K562 (cell line): ENCODE measurements around the gene HOXC5. TPM values are rescaled to one million over a fixed set of nuclear protein-coding genes. Genes with fewer than 3 reads are reported as not detected.

Experiments used
- EP300 ChIP-seq: IDR thresholded peaks from 2 replicates; pipeline ENCODE4 v1.6.1; 2012; ENCODE audit warnings: low read length, improper control_type of control experiment
- ESRRA ChIP-seq: fragments of 450-650 bp; IDR thresholded peaks from 2 replicates; pipeline ENCODE4 v1.6.1; 2014; ENCODE audit warnings: low read depth, mild to moderate bottlenecking, moderate library complexity, borderline replicate concordance
- KAT2B ChIP-seq: IDR thresholded peaks from one replicate; pipeline ENCODE4 v1.6.1; 2012; ENCODE audit warnings: low read depth, mild to moderate bottlenecking, control low read depth, inconsistent platforms, low read length, moderate library complexity
- KAT7 ChIP-seq: sonication (generic); formaldehyde crosslinking; IDR thresholded peaks from 2 replicates; pipeline ENCODE4 v1.8.0; 2022; ENCODE audit warnings: missing genetic modification reagents, mild to moderate bottlenecking, borderline replicate concordance
- L3MBTL2 ChIP-seq: fragments of 450-650 bp; IDR thresholded peaks from 2 replicates; pipeline ENCODE4 v1.6.1; 2016; ENCODE audit warnings: mild to moderate bottlenecking, moderate library complexity
- NR2C1 ChIP-seq, 2 experiments: fragments of 450-650 bp; IDR thresholded peaks; 2 replicates each; pipeline ENCODE4 v1.6.1; 2017; ENCODE audit warnings: mild to moderate bottlenecking in 2 of 2, antibody characterized with exemption in 1 of 2, inconsistent platforms in 1 of 2, missing compliant biosample characterization in 1 of 2, missing genetic modification characterization in 1 of 2
- NR2C2 ChIP-seq, 2 experiments: fragments of 200-800 bp in 1 of 2; sonication (Bioruptor generic) in 1 of 2; sonication (generic) in 1 of 2; formaldehyde crosslinking in 1 of 2; IDR thresholded peaks; 2 replicates each; pipeline versions ENCODE4 v1.6.1 to v1.8.0; 2016 to 2022; ENCODE audit warnings: mild to moderate bottlenecking in 1 of 2, missing compliant biosample characterization in 1 of 2, missing genetic modification characterization in 1 of 2, missing genetic modification reagents in 1 of 2
- PCBP1 ChIP-seq: fragments of 200-400 bp; formaldehyde crosslinking; IDR thresholded peaks from 2 replicates; pipeline ENCODE4 v1.6.1; 2018; ENCODE audit warnings: mild to moderate bottlenecking, low read depth, low read length; ENCODE audit not compliant: poor library complexity, severe bottlenecking
- RAD51 ChIP-seq: fragments of 450-650 bp; IDR thresholded peaks from 2 replicates; pipeline ENCODE4 v1.7.1; 2016; ENCODE audit warnings: low read depth, mild to moderate bottlenecking, borderline replicate concordance
- SREBF1 ChIP-seq: fragments of 150-350 bp; IDR thresholded peaks from 2 replicates; pipeline ENCODE4 v1.6.1; 2014; ENCODE audit warnings: antibody characterized with exemption, low read depth, low read length, borderline replicate concordance
- STAG1 ChIP-seq: sonication (generic); formaldehyde crosslinking; IDR thresholded peaks from 2 replicates; pipeline ENCODE4 v1.5.0; 2020; ENCODE audit warnings: missing genetic modification reagents, borderline replicate concordance
- TCF3 ChIP-seq: sonication (generic); formaldehyde crosslinking; IDR thresholded peaks from 2 replicates; pipeline ENCODE4 v1.4.0; 2020; ENCODE audit warnings: mild to moderate bottlenecking, missing genetic modification reagents
- YY1 ChIP-seq, 3 experiments: IDR thresholded peaks; 2 replicates each; pipeline ENCODE4 v1.6.1; 2011; ENCODE audit warnings: low read length in 2 of 3, mild to moderate bottlenecking in 2 of 3, moderate library complexity in 2 of 3, borderline replicate concordance in 1 of 3, control low read depth in 1 of 3, low read depth in 1 of 3; ENCODE audit not compliant: insufficient read depth in 3 of 3, insufficient replicate concordance in 2 of 3, control insufficient read depth in 1 of 3, insufficient read length in 1 of 3; ENCODE audit errors: extremely low read depth in 1 of 3
- ZFP30 ChIP-seq: fragments of 250-450 bp; sonication (Bioruptor Pico); IDR thresholded peaks from 2 replicates; pipeline ENCODE4 v1.8.0; 2022; ENCODE audit warnings: moderate library complexity, mild to moderate bottlenecking, inconsistent platforms, borderline replicate concordance
- ZFX ChIP-seq: sonication (generic); formaldehyde crosslinking; IDR thresholded peaks from 2 replicates; pipeline ENCODE4 v1.8.0; 2022; ENCODE audit warnings: mild to moderate bottlenecking, missing genetic modification reagents, moderate library complexity
- ZKSCAN8 ChIP-seq: fragments of 200-800 bp; sonication (Bioruptor generic); IDR thresholded peaks from 2 replicates; pipeline ENCODE4 v1.6.1; 2016; ENCODE audit warnings: missing genetic modification characterization, missing compliant biosample characterization
- polyA plus RNA-seq, 8 experiments: library from polyadenylated mRNA; depleted of rRNA in 4 of 8; stranded (reverse) in 5 of 8; unstranded in 3 of 8; fragments of >200 nt; fragmentation: Nextera tagmentation in 2 of 8; fragmentation: Illumina TruSeq in 1 of 8; extraction: Ambion mirVana in 2 of 8; extraction: Trizol in 1 of 8; gene quantifications; 2 replicates each; pipeline versions ENCODE4 v1.2.1 to v1.2.3, GENCODE V29; 2011 to 2014; ENCODE audit warnings: inconsistent platforms in 1 of 8, missing spikeins in 1 of 8
- total RNA-seq, 7 experiments: library from RNA; depleted of rRNA in 6 of 7; stranded (reverse); fragments of >200 nt in 6 of 7; fragmentation: Illumina TruSeq in 2 of 7; extraction: Trizol in 2 of 7; gene quantifications; 2 replicates each; pipeline versions ENCODE4 v1.2.1 to v1.2.3, GENCODE V29; 2011 to 2021; ENCODE audit warnings: low replicate concordance in 1 of 7
- TF ChIP-seq, protein P1 (sequence below): sonication (generic); formaldehyde crosslinking; IDR thresholded peaks from 2 replicates; pipeline ENCODE4 v1.9.0; 2022; ENCODE audit warnings: mild to moderate bottlenecking, missing genetic modification reagents
- TF ChIP-seq, protein P2 (sequence below): sonication (generic); formaldehyde crosslinking; IDR thresholded peaks from 2 replicates; pipeline ENCODE4 v1.8.0; 2022; ENCODE audit warnings: missing genetic modification reagents, mild to moderate bottlenecking, moderate library complexity, borderline replicate concordance
- TF ChIP-seq, protein P3 (sequence below): fragments of 200-800 bp; sonication (Bioruptor generic); IDR thresholded peaks from 2 replicates; pipeline ENCODE4 v1.6.1; 2017; ENCODE audit warnings: missing genetic modification characterization, missing compliant biosample characterization
- TF ChIP-seq, protein P4 (sequence below), 3 experiments: fragments of 200-800 bp in 1 of 3; sonication (Bioruptor generic) in 1 of 3; sonication (generic) in 1 of 3; formaldehyde crosslinking in 1 of 3; IDR thresholded peaks; 2 replicates each; pipeline versions ENCODE4 v1.6.1 to v1.8.0; 2016 to 2022; ENCODE audit warnings: mild to moderate bottlenecking in 2 of 3, missing compliant biosample characterization in 2 of 3, missing genetic modification characterization in 2 of 3, missing genetic modification reagents in 1 of 3

The HOXC5 gene
- total and polyA plus RNA-seq, 9 of the 15 experiments (the other 6 are each of a cell fraction or from before 2014, with no cell fraction given), result 0.10 to 0.44 (median 0.18) TPM; not detected in 4

DNA sequence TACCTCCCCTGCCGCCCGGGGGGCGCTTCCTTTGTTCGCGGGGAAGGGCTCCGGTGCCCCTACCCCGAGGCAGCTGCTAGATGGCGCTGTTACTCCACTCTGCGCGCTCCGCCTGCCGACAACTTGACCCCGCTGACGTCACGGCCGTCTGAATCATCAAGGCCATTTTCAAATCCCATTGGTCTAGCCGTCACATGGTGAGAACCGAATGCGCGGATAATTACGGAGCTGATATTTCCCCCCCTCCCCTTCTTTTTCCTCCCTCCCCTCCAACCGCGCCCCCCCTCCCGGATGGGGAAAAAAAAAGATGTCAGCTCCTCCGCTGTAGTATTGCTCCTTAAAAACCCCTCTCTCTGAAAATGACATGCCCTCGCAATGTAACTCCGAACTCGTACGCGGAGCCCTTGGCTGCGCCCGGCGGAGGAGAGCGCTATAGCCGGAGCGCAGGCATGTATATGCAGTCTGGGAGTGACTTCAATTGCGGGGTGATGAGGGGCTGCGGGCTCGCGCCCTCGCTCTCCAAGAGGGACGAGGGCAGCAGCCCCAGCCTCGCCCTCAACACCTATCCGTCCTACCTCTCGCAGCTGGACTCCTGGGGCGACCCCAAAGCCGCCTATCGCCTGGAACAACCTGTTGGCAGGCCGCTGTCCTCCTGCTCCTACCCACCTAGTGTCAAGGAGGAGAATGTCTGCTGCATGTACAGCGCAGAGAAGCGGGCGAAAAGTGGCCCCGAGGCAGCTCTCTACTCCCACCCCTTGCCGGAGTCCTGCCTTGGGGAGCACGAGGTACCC lies 47.8 kb upstream of the HOXC5 start, which contains the start of gene HOXC10 (continued):
- peak; percentile 14; the same call in 1 of the 2 replicates for TF ChIP-seq ESRRA
- peak; percentile 92 for TF ChIP-seq NR2C2 (CRISPR knock-in tag; IDR thresholded peaks at IDR 0.05)
- TF ChIP-seq NR2C2 (tag; IDR thresholded peaks at IDR 0.05), result peak; percentile 94
- TF ChIP-seq EP300, result 0 out of 2 replicates have a peak, but pooled peaks have one; percentile 17
- TF ChIP-seq, protein P1, sequence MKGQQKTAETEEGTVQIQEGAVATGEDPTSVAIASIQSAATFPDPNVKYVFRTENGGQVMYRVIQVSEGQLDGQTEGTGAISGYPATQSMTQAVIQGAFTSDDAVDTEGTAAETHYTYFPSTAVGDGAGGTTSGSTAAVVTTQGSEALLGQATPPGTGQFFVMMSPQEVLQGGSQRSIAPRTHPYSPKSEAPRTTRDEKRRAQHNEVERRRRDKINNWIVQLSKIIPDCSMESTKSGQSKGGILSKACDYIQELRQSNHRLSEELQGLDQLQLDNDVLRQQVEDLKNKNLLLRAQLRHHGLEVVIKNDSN (CRISPR knock-in tag), result peak; percentile 83
- peak in 1 of 3 experiments; percentile 37 for TF ChIP-seq YY1 (IDR thresholded peaks at IDR 0.05; ENCODE audit: borderline replicate concordance in 1 of 3, control insufficient read depth in 1 of 3, extremely low read depth in 1 of 3, insufficient read depth in 3 of 3, insufficient read length in 1 of 3, insufficient replicate concordance in 2 of 3, low read depth in 1 of 3, low read length in 2 of 3)
- TF ChIP-seq RAD51, result peak; percentile 64
- TF ChIP-seq KAT2B, result no peak
- peak; percentile 29 for TF ChIP-seq PCBP1
- TF ChIP-seq STAG1 (CRISPR knock-in tag), result peak; percentile 71; the same call in 1 of the 2 replicates
- TF ChIP-seq SREBF1, result 0 out of 2 replicates have a peak, but pooled peaks have one; percentile 28
- no peak for TF ChIP-seq ZKSCAN8
- peak; percentile 42; the same call in 1 of the 2 replicates for TF ChIP-seq L3MBTL2
- TF ChIP-seq KAT7 (CRISPR knock-in tag), result no peak
- TF ChIP-seq NR2C1 (IDR thresholded peaks at IDR 0.05), result peak; percentile 88
- TF ChIP-seq NR2C1 (tag; IDR thresholded peaks at IDR 0.05), result peak; percentile 93
- TF ChIP-seq ZFX (CRISPR knock-in tag), result no peak; the same call in 1 of the 2 replicates
- TF ChIP-seq ZFP30, result no peak
- no peak for TF ChIP-seq TCF3 (CRISPR knock-in tag)
- TF ChIP-seq, protein P2, sequence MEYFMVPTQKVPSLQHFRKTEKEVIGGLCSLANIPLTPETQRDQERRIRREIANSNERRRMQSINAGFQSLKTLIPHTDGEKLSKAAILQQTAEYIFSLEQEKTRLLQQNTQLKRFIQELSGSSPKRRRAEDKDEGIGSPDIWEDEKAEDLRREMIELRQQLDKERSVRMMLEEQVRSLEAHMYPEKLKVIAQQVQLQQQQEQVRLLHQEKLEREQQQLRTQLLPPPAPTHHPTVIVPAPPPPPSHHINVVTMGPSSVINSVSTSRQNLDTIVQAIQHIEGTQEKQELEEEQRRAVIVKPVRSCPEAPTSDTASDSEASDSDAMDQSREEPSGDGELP (CRISPR knock-in tag), result peak; percentile 69; the same call in 1 of the 2 replicates
- TF ChIP-seq, protein P3, sequence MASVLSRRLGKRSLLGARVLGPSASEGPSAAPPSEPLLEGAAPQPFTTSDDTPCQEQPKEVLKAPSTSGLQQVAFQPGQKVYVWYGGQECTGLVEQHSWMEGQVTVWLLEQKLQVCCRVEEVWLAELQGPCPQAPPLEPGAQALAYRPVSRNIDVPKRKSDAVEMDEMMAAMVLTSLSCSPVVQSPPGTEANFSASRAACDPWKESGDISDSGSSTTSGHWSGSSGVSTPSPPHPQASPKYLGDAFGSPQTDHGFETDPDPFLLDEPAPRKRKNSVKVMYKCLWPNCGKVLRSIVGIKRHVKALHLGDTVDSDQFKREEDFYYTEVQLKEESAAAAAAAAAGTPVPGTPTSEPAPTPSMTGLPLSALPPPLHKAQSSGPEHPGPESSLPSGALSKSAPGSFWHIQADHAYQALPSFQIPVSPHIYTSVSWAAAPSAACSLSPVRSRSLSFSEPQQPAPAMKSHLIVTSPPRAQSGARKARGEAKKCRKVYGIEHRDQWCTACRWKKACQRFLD (CRISPR knock-in tag), result 0 out of 2 replicates have a peak, but pooled peaks have one; percentile 39
- TF ChIP-seq, protein P4, sequence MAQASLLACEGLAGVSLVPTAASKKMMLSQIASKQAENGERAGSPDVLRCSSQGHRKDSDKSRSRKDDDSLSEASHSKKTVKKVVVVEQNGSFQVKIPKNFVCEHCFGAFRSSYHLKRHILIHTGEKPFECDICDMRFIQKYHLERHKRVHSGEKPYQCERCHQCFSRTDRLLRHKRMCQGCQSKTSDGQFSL (CRISPR knock-in tag; IDR thresholded peaks at IDR 0.05), result peak; percentile 73
- TF ChIP-seq, protein P4 (tag; IDR thresholded peaks at IDR 0.05), result peak in 1 of 2 experiments; percentile 57; a peak in 1 of 4 replicates
